ENCODE data around the gene PRMT7. TPM values are rescaled to one million over a fixed set of nuclear protein-coding genes. Genes with fewer than 3 reads are reported as not detected.

The PRMT7 gene
- total RNA-seq, 1 donor from 2014 or later: 22.0 TPM

- DNase-seq (ENCODE audit: low read depth in 2 of 2): no peak
These were observed 51.6 kb downstream of the PRMT7 start for GRCh38 chr16:68362262-68362913.

GRCh38 chr16:68362947-68363657, 52.3 kb downstream of the PRMT7 start:
- DNase-seq (ENCODE audit: low read depth in 2 of 2): no peak

- DNase-seq (ENCODE audit: low read depth in 2 of 2): no peak
These were observed 53.1 kb downstream of the PRMT7 start for GRCh38 chr16:68363658-68364521.

GRCh38 chr16:68364561-68364998, 53.8 kb downstream of the PRMT7 start:
- no peak for DNase-seq (ENCODE audit: low read depth in 2 of 2)

GRCh38 chr16:68365167-68365817, 54.5 kb downstream of the PRMT7 start:
- no peak for DNase-seq (ENCODE audit: low read depth in 2 of 2)

- no peak for DNase-seq (ENCODE audit: low read depth in 2 of 2)
These were observed 55.2 kb downstream of the PRMT7 start for GRCh38 chr16:68366062-68366461.

GRCh38 chr16:68367030-68367429, 56.2 kb downstream of the PRMT7 start:
- peak; percentile 46 to 64 for DNase-seq (ENCODE audit: low read depth in 2 of 2)

- DNase-seq (ENCODE audit: low read depth in 2 of 2): no peak
These were observed 56.6 kb downstream of the PRMT7 start for GRCh38 chr16:68367440-68367839.

GRCh38 chr16:68367891-68368290, 57.1 kb downstream of the PRMT7 start:
- DNase-seq (ENCODE audit: low read depth in 2 of 2): no peak

GRCh38 chr16:68368301-68368888, 57.6 kb downstream of the PRMT7 start:
- DNase-seq (ENCODE audit: low read depth in 2 of 2): no peak

- no peak for DNase-seq (ENCODE audit: low read depth in 2 of 2)
These were observed 58.3 kb downstream of the PRMT7 start for GRCh38 chr16:68369168-68369567.

- no peak for DNase-seq (ENCODE audit: low read depth in 2 of 2)
These were observed 59.1 kb downstream of the PRMT7 start for GRCh38 chr16:68369697-68370580.

- DNase-seq (ENCODE audit: low read depth in 2 of 2): no peak
These were observed 59.9 kb downstream of the PRMT7 start for GRCh38 chr16:68370581-68371275.

GRCh38 chr16:68371276-68371651, 60.4 kb downstream of the PRMT7 start:
- no peak for DNase-seq (ENCODE audit: low read depth in 2 of 2)

- DNase-seq (ENCODE audit: low read depth in 2 of 2): no peak
These were observed 61.0 kb downstream of the PRMT7 start for GRCh38 chr16:68371706-68372380.

GRCh38 chr16:68372381-68372720, 61.5 kb downstream of the PRMT7 start:
- DNase-seq (ENCODE audit: low read depth in 2 of 2): no peak

GRCh38 chr16:68372806-68373205, 62.0 kb downstream of the PRMT7 start:
- DNase-seq (ENCODE audit: low read depth in 2 of 2): no peak

- no peak for DNase-seq (ENCODE audit: low read depth in 2 of 2)
These were observed 62.9 kb downstream of the PRMT7 start for GRCh38 chr16:68373528-68374245.

Measured in lung microvascular endothelial cell (primary cell).